ENCODE results near the gene BCL2L11. TPM values are rescaled to one million over a fixed set of nuclear protein-coding genes. Genes with fewer than 3 reads are reported as not detected.
A peak's percentile ranks its signal among the peaks of the same experiment; 100 is the strongest.

Gene BCL2L11
- total and polyA plus RNA-seq, 9 of the 15 experiments (the other 6 are each of a cell fraction or from before 2014, with no cell fraction given) = 2.2 to 18.8 (median 5.0) TPM

DNA sequence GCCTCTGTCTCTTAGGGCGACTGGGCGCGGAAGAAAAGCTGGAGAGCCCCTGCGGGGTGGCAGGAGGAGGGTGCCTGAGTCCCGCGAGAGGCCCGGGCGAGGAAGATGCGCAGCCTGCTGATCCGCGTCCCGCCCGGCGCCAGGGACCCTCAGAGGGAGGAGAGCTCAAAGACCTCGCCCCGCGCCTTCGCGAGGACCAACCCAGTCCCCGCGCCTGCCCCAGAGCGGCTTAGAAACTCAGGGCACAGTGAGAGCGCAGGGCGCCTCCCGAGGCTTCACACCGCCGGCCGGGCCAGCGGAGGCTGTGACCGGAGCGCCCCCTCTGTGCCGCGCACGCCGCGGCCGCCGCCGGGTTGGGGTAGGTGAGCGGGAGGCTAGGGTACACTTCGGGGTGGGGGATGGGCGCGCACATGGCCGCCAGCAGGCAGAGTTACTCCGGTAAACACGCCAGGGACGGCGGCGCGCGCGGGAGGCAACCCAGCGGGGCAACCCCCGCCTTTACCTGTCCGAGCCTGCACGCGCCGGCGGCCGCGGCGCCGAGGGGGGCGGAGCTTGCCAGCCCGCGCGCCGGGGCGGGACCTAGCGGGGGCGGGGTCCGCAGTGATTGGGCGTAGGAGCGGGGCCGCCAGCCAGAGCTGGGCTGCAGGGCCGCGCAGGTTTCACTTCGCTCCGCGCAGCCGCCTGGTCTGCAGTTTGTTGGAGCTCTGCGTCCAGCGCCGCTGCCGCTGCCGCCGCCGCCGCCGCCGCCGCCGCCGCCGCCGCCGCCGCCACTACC is at the start of gene BCL2L11 (continued):
- no peak for TF ChIP-seq NCOA4 (IDR thresholded peaks at IDR 0.05; ENCODE audit: partially characterized antibody)
- TF ChIP-seq ATF7 (IDR thresholded peaks at IDR 0.05) = peak; percentile 60; the same call in 1 of the 2 replicates
- TF ChIP-seq SRSF1 (IDR thresholded peaks at IDR 0.05; ENCODE audit: low read depth, low read length) = no peak
- TF ChIP-seq HDAC2 (IDR thresholded peaks at IDR 0.05) = no peak
- TF ChIP-seq CREB5 (CRISPR knock-in tag; IDR thresholded peaks at IDR 0.05) = no peak
- TF ChIP-seq SOX6 (IDR thresholded peaks at IDR 0.05) = peak; percentile 39; the same call in 1 of the 2 replicates
- peak; percentile 50 for TF ChIP-seq EGR1 (conservative IDR thresholded peaks at IDR 0.05)
- TF ChIP-seq ETS2 (tag; IDR thresholded peaks at IDR 0.05; ENCODE audit: borderline replicate concordance, poor library complexity, severe bottlenecking) = no peak
- TF ChIP-seq CREB3 (tag; conservative IDR thresholded peaks at IDR 0.05; ENCODE audit: low read depth) = no peak
- TF ChIP-seq SMARCB1 (IDR thresholded peaks at IDR 0.05; ENCODE audit: insufficient read length, low read depth) = no peak
- TF ChIP-seq ARID3B (CRISPR knock-in tag; IDR thresholded peaks at IDR 0.05; ENCODE audit: borderline replicate concordance) = no peak
- no peak for TF ChIP-seq CHD7 (IDR thresholded peaks at IDR 0.05; ENCODE audit: low read depth, low read length)
